GM18858 (cell line): ENCODE results near the gene FARP1.
"Not testable (repeated sequence)": the region's sequence is repeated elsewhere in the genome, so short reads cannot be mapped to it uniquely, and the experiment has no call there.

Experiments
- ATAC-seq: cut with Tn5 transposase; IDR thresholded peaks from one replicate; pipeline ENCODE4 v1.9.1; 2021; ENCODE audit not compliant: unreplicated experiment

Gene FARP1

DNA sequence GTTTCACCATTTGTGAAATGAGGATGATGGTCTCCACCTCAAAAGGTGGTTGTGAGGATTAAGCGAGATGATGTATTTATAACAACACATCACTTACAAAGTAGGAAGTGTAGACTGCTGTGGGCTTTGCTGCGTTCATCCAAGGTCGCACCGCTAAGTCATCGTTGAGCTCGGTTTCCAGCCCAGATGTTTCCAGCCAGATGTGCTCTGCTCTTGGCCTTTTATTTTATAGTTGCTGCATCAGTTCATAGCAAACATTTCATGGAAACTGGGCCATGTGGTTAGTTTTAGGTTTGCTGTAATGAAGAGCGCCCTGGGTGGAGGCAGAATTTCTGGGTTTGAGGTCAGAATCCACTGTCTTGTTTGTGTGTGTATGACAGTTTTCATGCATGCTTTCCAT, 110.6 kb downstream of the FARP1 start:
- no peak for ATAC-seq

DNA sequence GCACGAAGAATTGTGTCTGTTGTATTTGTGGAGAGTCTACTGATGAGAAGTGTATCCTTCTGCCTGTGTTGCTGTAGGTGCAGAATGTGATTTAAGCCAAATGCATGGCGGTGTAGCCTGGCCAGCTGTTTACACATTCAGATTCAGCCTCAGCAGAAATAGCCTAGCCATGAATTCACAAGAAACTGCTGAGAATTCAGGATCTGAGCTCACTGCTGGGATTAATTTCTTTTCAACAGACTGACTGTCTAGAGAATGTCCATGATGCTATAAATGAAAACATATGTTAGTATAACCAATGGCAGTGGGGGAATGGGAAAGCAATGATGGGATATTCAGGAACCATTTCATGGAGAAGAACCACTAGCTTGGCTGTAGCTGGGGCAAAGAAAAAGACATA, 111.6 kb downstream of the FARP1 start:
- ATAC-seq: no peak

GRCh38 chr13:98258226-98258625, 115.3 kb downstream of the FARP1 start:
- ATAC-seq: no peak

GRCh38 chr13:98260357-98261164, 117.7 kb downstream of the FARP1 start:
- ATAC-seq: no peak

- no peak for ATAC-seq
Observed at GRCh38 chr13:98261165-98261702, 118.3 kb downstream of the FARP1 start.

GRCh38 chr13:98262292-98262691, 119.4 kb downstream of the FARP1 start:
- no peak for ATAC-seq

DNA sequence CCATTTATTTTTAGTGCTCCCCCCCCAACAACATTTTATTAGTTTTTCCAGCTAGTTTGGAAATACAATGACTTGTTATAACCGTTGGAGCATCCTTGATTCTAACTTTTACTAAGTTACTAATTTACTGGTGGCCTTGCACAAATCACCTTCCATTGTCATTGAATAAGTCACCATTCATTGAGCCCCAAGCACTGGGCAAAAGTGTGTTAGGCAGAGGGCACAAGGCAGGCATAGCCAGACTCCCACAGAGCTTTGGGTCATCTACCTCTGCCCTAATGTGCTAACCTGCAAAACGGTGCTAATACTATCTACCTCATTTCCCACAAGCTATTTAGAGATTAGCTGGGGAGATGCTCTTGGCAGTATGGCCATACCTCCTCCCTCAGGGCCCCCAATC, 120.9 kb downstream of the FARP1 start:
- ATAC-seq: no peak

DNA sequence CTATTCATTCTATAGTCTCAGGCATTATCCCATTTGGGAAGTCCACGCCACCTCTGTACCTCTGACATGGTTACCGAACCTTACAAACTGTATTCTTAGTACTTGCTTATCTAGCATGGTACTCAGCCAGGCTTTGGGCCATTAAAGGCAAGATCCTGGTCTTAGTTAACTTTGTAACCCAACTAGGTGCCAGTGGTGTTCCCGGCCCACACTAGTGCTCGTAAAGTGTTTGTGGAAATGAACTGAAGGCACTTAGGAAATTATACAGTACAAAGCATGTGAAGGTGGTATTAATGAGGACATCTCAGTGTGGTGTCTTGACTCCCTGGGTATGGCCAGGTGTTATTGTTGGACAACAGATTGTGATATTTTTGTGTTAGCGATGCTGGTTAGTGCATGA, 122.0 kb downstream of the FARP1 start:
- no peak for ATAC-seq

- no peak for ATAC-seq
Observed at GRCh38 chr13:98265692-98266551, 123.0 kb downstream of the FARP1 start.

- peak; percentile 62 for ATAC-seq
Observed at GRCh38 chr13:98267080-98267912, 124.4 kb downstream of the FARP1 start.

- ATAC-seq: no peak
Observed at GRCh38 chr13:98269386-98269785, 126.5 kb downstream of the FARP1 start.

GRCh38 chr13:98270819-98271218, 127.9 kb downstream of the FARP1 start:
- ATAC-seq: no peak

- not testable (repeated sequence) for ATAC-seq
Observed at GRCh38 chr13:98271646-98272045, 128.8 kb downstream of the FARP1 start.

DNA sequence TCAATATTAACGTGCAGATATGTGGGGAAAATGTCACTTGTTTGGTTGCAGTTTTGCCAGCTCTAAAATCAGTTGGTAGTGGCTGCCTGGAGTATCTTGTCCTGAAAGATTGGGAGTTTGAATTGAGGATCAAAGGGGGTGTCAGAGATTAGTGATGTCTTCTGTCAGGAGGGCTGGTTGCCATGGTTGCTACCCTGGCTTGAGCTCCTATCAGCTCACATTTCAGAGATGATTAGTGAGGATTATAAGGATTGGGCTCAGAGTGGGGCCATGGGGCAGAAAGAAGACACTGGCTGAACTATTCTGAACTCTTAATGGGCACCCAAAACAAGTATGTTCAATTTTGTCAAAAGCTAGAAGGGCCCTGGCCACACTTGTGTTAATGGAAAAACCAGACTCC, 129.7 kb downstream of the FARP1 start:
- ATAC-seq: no peak

DNA sequence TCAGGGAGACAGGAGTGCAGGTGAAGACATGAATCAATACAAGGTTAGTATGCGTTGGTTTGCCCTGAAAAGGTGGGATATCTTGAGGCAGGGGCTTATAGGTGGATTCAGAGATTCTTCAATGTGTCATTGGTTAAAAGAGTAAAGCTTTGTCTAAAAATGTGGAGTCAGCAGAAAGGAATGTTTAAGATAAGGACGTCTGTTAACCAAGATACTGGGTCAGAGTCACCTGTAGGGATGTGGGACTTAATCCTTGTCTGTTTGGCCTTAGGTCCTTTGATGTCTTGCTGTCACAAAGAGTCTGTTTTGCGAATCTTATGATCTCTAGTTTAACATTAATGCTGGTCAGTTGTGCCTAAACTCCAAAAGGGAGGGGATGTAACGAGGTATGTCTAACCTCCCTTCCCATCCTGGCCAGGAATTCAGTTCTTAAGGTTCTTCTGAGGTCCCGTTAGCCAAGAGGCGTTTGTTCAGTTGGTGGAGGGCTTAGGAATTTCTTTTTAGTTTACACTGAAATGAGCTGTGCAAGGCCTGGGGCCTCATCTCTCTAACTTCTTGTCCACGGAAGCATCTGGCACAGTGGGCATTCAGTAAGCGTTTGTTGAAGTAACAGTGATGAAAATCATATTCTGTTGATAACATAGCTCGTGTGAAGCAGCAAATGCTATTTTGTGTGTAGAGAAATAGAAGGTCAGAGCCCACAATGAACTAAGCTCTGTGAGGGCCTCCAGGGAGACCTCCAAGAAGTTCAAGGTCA, 130.4 kb downstream of the FARP1 start:
- ATAC-seq: no peak

GRCh38 chr13:98273824-98274742, 131.2 kb downstream of the FARP1 start:
- no peak for ATAC-seq

GRCh38 chr13:98274921-98275487, 132.1 kb downstream of the FARP1 start:
- no peak for ATAC-seq

DNA sequence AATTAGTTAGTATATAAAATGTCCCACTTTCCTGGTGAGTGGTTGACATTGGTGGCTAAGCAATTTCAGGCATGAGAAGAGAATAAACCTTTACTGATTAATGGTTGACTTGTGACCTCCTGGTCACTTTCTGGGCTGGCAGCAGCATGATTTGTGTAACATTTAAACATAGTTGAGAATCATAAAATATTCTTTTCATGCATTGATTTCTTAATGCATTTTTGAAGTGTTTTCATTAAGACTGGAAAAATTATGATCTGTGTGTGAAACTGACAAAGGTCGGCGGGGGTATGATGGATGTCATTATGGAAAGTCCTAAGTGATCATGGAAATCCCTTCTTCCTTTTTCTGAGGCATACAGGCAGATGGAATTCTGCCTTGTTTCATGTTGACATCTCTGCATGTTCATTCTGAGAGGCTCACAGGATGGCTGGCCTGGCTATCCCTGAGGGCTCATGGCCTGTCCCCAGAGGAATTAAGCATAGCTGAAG, 132.8 kb downstream of the FARP1 start:
- no peak for ATAC-seq

GRCh38 chr13:98276486-98276885, 133.6 kb downstream of the FARP1 start:
- no peak for ATAC-seq
